GM21526 (cell line): ENCODE results near the gene NFIB.

Experiments
- ATAC-seq: cut with Tn5 transposase; IDR thresholded peaks from one replicate; pipeline ENCODE4 v1.9.1; 2021; ENCODE audit warnings: moderate library complexity; ENCODE audit not compliant: unreplicated experiment, low FRiP score

Gene NFIB

GRCh38 chr9:14281136-14281795 lies 32.7 kb downstream of the NFIB start:
- no peak for ATAC-seq

GRCh38 chr9:14279671-14280070 lies 34.3 kb downstream of the NFIB start:
- ATAC-seq = no peak

- ATAC-seq = no peak
Measured at GRCh38 chr9:14278291-14278721, 35.6 kb downstream of the NFIB start.

GRCh38 chr9:14277761-14278160 lies 36.2 kb downstream of the NFIB start:
- ATAC-seq = no peak

- no peak for ATAC-seq
Measured at GRCh38 chr9:14277244-14277643, 36.7 kb downstream of the NFIB start.

- no peak for ATAC-seq
Measured at GRCh38 chr9:14275331-14275730, 38.6 kb downstream of the NFIB start.

- ATAC-seq = no peak
Measured at GRCh38 chr9:14273696-14274121, 40.2 kb downstream of the NFIB start.

- no peak for ATAC-seq
Measured at GRCh38 chr9:14272927-14273528, 40.9 kb downstream of the NFIB start.

GRCh38 chr9:14271093-14271673 lies 42.8 kb downstream of the NFIB start:
- no peak for ATAC-seq

GRCh38 chr9:14270358-14271092 lies 43.4 kb downstream of the NFIB start:
- no peak for ATAC-seq

- no peak for ATAC-seq
Measured at GRCh38 chr9:14269916-14270315, 44.0 kb downstream of the NFIB start.

- ATAC-seq = no peak
Measured at GRCh38 chr9:14263707-14264483, 50.0 kb downstream of the NFIB start.

GRCh38 chr9:14262827-14263226 lies 51.1 kb downstream of the NFIB start:
- ATAC-seq = no peak

GRCh38 chr9:14261616-14262015 lies 52.3 kb downstream of the NFIB start:
- ATAC-seq = no peak

- ATAC-seq = no peak
Measured at GRCh38 chr9:14260101-14260500, 53.8 kb downstream of the NFIB start.

GRCh38 chr9:14258660-14259239 lies 55.2 kb downstream of the NFIB start:
- ATAC-seq = no peak

GRCh38 chr9:14258156-14258555 lies 55.8 kb downstream of the NFIB start:
- no peak for ATAC-seq

- ATAC-seq = no peak
Measured at GRCh38 chr9:14256588-14256987, 57.4 kb downstream of the NFIB start.

GRCh38 chr9:14251154-14252071 lies 62.5 kb downstream of the NFIB start:
- no peak for ATAC-seq
